ENCODE data around the gene GMPPA.

The GMPPA gene

DNA sequence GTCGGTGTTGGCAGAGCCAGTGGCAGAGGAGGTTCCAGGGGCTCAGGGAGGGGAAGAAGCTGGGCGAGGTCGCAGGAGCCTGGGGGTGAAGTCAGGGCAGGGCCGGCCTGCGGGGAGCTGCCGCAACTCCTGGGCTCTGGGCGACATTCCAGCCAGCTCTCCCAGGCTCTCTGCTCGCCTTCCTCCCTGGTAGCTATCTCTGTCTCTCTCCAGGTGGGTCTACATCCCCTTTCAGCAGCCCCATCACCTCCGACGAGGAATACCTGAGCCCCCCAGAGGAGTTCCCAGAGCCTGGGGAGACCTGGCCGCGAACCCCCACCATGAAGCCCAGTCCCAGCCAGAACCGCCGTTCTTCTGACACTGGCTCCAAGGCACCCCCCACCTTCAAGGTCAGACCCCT is 37.0 kb upstream of the GMPPA start:
- TF ChIP-seq CTCF (IDR thresholded peaks at IDR 0.05) = no peak
- no peak for DNase-seq (ENCODE audit: low spot score)

GRCh38 chr2:219462349-219462748 is 36.3 kb upstream of the GMPPA start:
- no peak for DNase-seq (ENCODE audit: low spot score)
- H3K27ac ChIP-seq = peak overlapping the region; percentile 98 to 99
- no peak for TF ChIP-seq CTCF (IDR thresholded peaks at IDR 0.05)
- no peak overlapping the region for H3K4me3 ChIP-seq

More for the DNA sequence above, 37.0 kb upstream of the GMPPA start:
- H3K4me3 ChIP-seq = peak overlapping the region; percentile 52
- peak overlapping the region; percentile 98 to 99 for H3K27ac ChIP-seq

GRCh38 chr2:219464286-219465032 is 34.2 kb upstream of the GMPPA start:
- no peak for DNase-seq (ENCODE audit: low spot score)
- peak overlapping the region; percentile 22 for H3K4me3 ChIP-seq
- TF ChIP-seq CTCF (IDR thresholded peaks at IDR 0.05) = no peak
- H3K27ac ChIP-seq = peak overlapping the region; percentile 46 to 78

- TF ChIP-seq CTCF (IDR thresholded peaks at IDR 0.05) = no peak
- Histone ChIP-seq H3K27ac (peak overlapping the region in 1 of 2 donors; percentile 78), H3K4me3 (no peak overlapping the region)
- DNase-seq (ENCODE audit: low spot score) = no peak
Measured at GRCh38 chr2:219465659-219466561, 32.8 kb upstream of the GMPPA start.

DNA sequence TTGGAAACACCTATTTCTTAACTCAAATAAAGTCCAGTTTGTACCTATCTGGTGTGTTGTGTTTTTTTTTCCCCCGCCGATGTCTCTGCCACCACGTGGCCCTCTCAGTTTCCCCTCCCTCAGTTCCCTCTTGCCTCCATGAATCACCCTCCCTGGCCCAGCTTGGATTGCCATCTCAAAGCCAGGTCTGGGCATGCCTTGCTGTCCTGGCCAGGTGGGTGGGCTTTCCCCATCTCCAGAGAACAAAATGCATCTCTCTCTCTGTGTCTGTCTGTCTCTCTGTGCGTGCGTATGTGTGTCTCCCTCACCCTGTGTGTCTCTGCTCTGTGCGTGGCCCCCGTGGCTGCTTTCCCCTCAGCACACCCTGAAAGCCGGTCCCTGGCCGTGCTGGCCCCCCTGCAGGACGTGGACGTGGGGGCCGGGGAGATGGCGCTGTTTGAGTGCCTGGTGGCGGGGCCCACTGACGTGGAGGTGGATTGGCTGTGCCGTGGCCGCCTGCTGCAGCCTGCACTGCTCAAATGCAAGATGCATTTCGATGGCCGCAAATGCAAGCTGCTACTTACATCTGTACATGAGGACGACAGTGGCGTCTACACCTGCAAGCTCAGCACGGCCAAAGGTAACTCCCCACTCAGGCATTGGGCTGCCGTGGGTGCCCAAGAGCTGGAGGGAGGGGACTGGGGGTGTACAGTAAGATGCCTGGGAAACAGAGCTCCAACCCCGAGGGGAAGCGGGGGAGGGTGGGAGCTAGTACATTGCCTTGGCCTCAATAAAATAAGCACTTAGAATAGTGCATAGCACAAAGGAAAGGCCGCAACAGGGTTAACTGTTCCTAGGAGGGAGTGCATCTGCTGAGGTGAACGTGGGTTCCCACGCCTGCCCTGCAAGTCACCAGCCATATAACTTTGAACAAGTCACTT is 31.6 kb upstream of the GMPPA start:
- no peak for TF ChIP-seq CTCF (IDR thresholded peaks at IDR 0.05)
- H3K4me3 ChIP-seq = no peak overlapping the region
- DNase-seq (ENCODE audit: low spot score) = no peak
- H3K27ac ChIP-seq = peak overlapping the region; percentile 42 to 78

- DNase-seq (ENCODE audit: low spot score) = no peak
- Histone ChIP-seq H3K27ac (peak overlapping the region; percentile 42 to 78), H3K4me3 (no peak overlapping the region)
- no peak for TF ChIP-seq CTCF (IDR thresholded peaks at IDR 0.05)
Measured at GRCh38 chr2:219467736-219468075, 31.0 kb upstream of the GMPPA start.

Data from coronary artery (tissue), 2 donors.